H1 (cell line): Measurements from ENCODE around the gene IFT172. TPM values are rescaled to one million over a fixed set of nuclear protein-coding genes. Genes with fewer than 3 reads are reported as not detected.

Experiments
- polyA plus RNA-seq, 7 experiments: library from polyadenylated mRNA; depleted of rRNA in 3 of 7; stranded (reverse) in 5 of 7; unstranded in 2 of 7; fragments of >200 nt in 5 of 7; fragments of 200-250 nt in 2 of 7; gene quantifications; 1 replicate in 5 of 7; 2 replicates in 1 of 7; 4 replicates in 1 of 7; pipeline versions ENCODE4 v1.2.1 to v1.2.3, GENCODE V29; 2011 to 2013; ENCODE audit warnings: missing spikeins in 2 of 7, mixed read lengths in 2 of 7
- total RNA-seq: library from RNA; stranded (reverse); fragmentation: NEBNext Ultra II Directional; extraction: Animal tissue kit (Norgen Biotek cat#: 25700); gene quantifications from 2 replicates; pipeline ENCODE4 v1.2.1, GENCODE V29; 2021
- TF ChIP-seq, protein P1 (sequence below): fragments of 300-600 bp; sonication (generic); IDR thresholded peaks from 2 replicates; pipeline ENCODE4 v1.7.1; 2012; ENCODE audit warnings: low read length, moderate library complexity, mild to moderate bottlenecking, inconsistent platforms; ENCODE audit not compliant: insufficient replicate concordance

IFT172 gene
- total and polyA plus RNA-seq, 2 of the 8 experiments (the other 6 are each of a cell fraction or from before 2014, with no cell fraction given) = 13.5 to 14.0 TPM

DNA sequence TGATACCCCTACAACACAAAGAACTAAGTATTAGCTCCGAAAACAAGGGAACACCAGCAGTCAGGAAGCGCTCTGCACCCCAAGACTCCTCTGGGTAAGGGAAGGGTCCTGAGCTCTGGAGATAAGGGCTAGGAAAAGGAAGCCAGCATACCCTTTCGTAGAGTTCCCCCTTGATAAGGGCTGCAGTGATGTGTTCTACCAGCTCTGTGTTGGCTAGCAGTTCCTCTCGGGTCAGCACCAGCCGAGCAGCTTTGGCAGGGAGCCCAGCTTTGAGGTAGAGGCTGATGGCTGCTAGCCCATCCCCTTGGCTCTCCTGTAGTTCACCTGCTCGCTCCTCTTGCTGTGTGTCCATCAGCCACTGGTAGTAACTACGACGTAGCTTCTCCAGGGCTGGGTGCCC, 28.4 kb downstream of the IFT172 start (continued):
- TF ChIP-seq, protein P1, sequence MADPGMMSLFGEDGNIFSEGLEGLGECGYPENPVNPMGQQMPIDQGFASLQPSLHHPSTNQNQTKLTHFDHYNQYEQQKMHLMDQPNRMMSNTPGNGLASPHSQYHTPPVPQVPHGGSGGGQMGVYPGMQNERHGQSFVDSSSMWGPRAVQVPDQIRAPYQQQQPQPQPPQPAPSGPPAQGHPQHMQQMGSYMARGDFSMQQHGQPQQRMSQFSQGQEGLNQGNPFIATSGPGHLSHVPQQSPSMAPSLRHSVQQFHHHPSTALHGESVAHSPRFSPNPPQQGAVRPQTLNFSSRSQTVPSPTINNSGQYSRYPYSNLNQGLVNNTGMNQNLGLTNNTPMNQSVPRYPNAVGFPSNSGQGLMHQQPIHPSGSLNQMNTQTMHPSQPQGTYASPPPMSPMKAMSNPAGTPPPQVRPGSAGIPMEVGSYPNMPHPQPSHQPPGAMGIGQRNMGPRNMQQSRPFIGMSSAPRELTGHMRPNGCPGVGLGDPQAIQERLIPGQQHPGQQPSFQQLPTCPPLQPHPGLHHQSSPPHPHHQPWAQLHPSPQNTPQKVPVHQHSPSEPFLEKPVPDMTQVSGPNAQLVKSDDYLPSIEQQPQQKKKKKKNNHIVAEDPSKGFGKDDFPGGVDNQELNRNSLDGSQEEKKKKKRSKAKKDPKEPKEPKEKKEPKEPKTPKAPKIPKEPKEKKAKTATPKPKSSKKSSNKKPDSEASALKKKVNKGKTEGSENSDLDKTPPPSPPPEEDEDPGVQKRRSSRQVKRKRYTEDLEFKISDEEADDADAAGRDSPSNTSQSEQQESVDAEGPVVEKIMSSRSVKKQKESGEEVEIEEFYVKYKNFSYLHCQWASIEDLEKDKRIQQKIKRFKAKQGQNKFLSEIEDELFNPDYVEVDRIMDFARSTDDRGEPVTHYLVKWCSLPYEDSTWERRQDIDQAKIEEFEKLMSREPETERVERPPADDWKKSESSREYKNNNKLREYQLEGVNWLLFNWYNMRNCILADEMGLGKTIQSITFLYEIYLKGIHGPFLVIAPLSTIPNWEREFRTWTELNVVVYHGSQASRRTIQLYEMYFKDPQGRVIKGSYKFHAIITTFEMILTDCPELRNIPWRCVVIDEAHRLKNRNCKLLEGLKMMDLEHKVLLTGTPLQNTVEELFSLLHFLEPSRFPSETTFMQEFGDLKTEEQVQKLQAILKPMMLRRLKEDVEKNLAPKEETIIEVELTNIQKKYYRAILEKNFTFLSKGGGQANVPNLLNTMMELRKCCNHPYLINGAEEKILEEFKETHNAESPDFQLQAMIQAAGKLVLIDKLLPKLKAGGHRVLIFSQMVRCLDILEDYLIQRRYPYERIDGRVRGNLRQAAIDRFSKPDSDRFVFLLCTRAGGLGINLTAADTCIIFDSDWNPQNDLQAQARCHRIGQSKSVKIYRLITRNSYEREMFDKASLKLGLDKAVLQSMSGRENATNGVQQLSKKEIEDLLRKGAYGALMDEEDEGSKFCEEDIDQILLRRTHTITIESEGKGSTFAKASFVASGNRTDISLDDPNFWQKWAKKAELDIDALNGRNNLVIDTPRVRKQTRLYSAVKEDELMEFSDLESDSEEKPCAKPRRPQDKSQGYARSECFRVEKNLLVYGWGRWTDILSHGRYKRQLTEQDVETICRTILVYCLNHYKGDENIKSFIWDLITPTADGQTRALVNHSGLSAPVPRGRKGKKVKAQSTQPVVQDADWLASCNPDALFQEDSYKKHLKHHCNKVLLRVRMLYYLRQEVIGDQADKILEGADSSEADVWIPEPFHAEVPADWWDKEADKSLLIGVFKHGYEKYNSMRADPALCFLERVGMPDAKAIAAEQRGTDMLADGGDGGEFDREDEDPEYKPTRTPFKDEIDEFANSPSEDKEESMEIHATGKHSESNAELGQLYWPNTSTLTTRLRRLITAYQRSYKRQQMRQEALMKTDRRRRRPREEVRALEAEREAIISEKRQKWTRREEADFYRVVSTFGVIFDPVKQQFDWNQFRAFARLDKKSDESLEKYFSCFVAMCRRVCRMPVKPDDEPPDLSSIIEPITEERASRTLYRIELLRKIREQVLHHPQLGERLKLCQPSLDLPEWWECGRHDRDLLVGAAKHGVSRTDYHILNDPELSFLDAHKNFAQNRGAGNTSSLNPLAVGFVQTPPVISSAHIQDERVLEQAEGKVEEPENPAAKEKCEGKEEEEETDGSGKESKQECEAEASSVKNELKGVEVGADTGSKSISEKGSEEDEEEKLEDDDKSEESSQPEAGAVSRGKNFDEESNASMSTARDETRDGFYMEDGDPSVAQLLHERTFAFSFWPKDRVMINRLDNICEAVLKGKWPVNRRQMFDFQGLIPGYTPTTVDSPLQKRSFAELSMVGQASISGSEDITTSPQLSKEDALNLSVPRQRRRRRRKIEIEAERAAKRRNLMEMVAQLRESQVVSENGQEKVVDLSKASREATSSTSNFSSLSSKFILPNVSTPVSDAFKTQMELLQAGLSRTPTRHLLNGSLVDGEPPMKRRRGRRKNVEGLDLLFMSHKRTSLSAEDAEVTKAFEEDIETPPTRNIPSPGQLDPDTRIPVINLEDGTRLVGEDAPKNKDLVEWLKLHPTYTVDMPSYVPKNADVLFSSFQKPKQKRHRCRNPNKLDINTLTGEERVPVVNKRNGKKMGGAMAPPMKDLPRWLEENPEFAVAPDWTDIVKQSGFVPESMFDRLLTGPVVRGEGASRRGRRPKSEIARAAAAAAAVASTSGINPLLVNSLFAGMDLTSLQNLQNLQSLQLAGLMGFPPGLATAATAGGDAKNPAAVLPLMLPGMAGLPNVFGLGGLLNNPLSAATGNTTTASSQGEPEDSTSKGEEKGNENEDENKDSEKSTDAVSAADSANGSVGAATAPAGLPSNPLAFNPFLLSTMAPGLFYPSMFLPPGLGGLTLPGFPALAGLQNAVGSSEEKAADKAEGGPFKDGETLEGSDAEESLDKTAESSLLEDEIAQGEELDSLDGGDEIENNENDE = no peak
